ENCODE data around the gene SKIDA1.

GRCh38 chr10:21481407-21481806 lies 44.1 kb downstream of the SKIDA1 start:
- TF ChIP-seq, protein P1, sequence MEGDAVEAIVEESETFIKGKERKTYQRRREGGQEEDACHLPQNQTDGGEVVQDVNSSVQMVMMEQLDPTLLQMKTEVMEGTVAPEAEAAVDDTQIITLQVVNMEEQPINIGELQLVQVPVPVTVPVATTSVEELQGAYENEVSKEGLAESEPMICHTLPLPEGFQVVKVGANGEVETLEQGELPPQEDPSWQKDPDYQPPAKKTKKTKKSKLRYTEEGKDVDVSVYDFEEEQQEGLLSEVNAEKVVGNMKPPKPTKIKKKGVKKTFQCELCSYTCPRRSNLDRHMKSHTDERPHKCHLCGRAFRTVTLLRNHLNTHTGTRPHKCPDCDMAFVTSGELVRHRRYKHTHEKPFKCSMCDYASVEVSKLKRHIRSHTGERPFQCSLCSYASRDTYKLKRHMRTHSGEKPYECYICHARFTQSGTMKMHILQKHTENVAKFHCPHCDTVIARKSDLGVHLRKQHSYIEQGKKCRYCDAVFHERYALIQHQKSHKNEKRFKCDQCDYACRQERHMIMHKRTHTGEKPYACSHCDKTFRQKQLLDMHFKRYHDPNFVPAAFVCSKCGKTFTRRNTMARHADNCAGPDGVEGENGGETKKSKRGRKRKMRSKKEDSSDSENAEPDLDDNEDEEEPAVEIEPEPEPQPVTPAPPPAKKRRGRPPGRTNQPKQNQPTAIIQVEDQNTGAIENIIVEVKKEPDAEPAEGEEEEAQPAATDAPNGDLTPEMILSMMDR (conservative IDR thresholded peaks at IDR 0.05 in 1 of 2, IDR thresholded peaks at IDR 0.05 in 1 of 2; ENCODE audit: low read depth in 1 of 2, low read length in 2 of 2), result no peak
- TF ChIP-seq EZH2 (IDR thresholded peaks at IDR 0.05; ENCODE audit: low read length, missing control alignments), result no peak
